WTC11 (cell line): Measurements from ENCODE around the gene GBP7. TPM values are rescaled to one million over a fixed set of nuclear protein-coding genes. Genes with fewer than 3 reads are reported as not detected.

Experiments
- ATAC-seq: fragments of 200-7000 bp; cut with Tn5 transposase; 2 replicates; pipeline ENCODE4 v1.10.0; 2021; ENCODE audit warnings: mild to moderate bottlenecking, moderate library complexity
- CTCF ChIA-PET: fragments of 300-600 bp; sonication (Branson Sonifier 250); formaldehyde crosslinking; loops from one replicate; lab custom pipeline; 2021; ENCODE audit warnings: antibody characterized with exemption; lab: Charles Lee
- POLR2A ChIA-PET: fragments of 350-600 bp; sonication (Branson Sonifier 250); formaldehyde crosslinking; loops from one replicate; lab custom pipeline; 2021; ENCODE audit warnings: antibody characterized with exemption; lab: Charles Lee
- DNase-seq: peaks from one replicate; pipeline ENCODE4 v3.0.0; 2021; ENCODE audit warnings: low spot score
- H3K27ac Mint-ChIP-seq: 2 replicates; pipeline ENCODE4 v1.8.0; 2021; ENCODE audit warnings: mixed read lengths
- H3K27me3 Mint-ChIP-seq: 2 replicates; pipeline ENCODE4 v1.8.0; 2021; ENCODE audit warnings: low read depth, mild to moderate bottlenecking, moderate library complexity, mixed read lengths
- H3K36me3 Mint-ChIP-seq: 2 replicates; pipeline ENCODE4 v1.8.0; 2021; ENCODE audit warnings: mixed read lengths
- H3K4me1 Mint-ChIP-seq: 2 replicates; pipeline ENCODE4 v1.8.0; 2022; ENCODE audit warnings: mixed read lengths
- H3K4me3 Mint-ChIP-seq: 2 replicates; pipeline ENCODE4 v1.8.0; 2021; ENCODE audit warnings: mild to moderate bottlenecking, moderate library complexity, mixed read lengths
- H3K9me3 Mint-ChIP-seq: 2 replicates; pipeline ENCODE4 v1.8.0; 2021; ENCODE audit warnings: mixed read lengths
- CTCF ChIP-seq: fragments of 200-600 bp; IDR thresholded peaks from 2 replicates; pipeline ENCODE4 v1.8.0; 2022; ENCODE audit warnings: antibody characterized with exemption
- ELF4 ChIP-seq: sonication (generic); formaldehyde crosslinking; IDR thresholded peaks from 2 replicates; pipeline ENCODE4 v1.8.1; 2022; ENCODE audit warnings: low read depth, mild to moderate bottlenecking, moderate library complexity, missing genetic modification reagents
- IRF2 ChIP-seq: sonication (generic); formaldehyde crosslinking; IDR thresholded peaks from 2 replicates; pipeline ENCODE4 v1.8.0; 2022; ENCODE audit warnings: low read depth, missing genetic modification reagents, borderline replicate concordance
- MXD4 ChIP-seq: fragments of 250-450 bp; sonication (Bioruptor Pico); IDR thresholded peaks from 2 replicates; pipeline ENCODE4 v1.8.0; 2021; ENCODE audit warnings: mild to moderate bottlenecking, moderate library complexity, borderline replicate concordance
- NFATC4 ChIP-seq: fragments of 250-450 bp; sonication (Bioruptor Pico); IDR thresholded peaks from 2 replicates; pipeline ENCODE4 v1.9.0; 2021; ENCODE audit warnings: mild to moderate bottlenecking
- PRDM15 ChIP-seq: sonication (generic); formaldehyde crosslinking; IDR thresholded peaks from 2 replicates; pipeline ENCODE4 v1.8.0; 2022; ENCODE audit warnings: missing genetic modification reagents
- PRRX2 ChIP-seq: fragments of 250-450 bp; sonication (Bioruptor Pico); IDR thresholded peaks from 2 replicates; pipeline ENCODE4 v1.8.0; 2021; ENCODE audit warnings: mild to moderate bottlenecking
- SMAD3 ChIP-seq: sonication (generic); formaldehyde crosslinking; IDR thresholded peaks from 2 replicates; pipeline ENCODE4 v1.8.0; 2022; ENCODE audit warnings: missing genetic modification reagents, mild to moderate bottlenecking, borderline replicate concordance
- ZMAT4 ChIP-seq: fragments of 250-450 bp; sonication (Bioruptor Pico); IDR thresholded peaks from 2 replicates; pipeline ENCODE4 v1.9.0; 2021; ENCODE audit warnings: mild to moderate bottlenecking
- ZNF121 ChIP-seq: sonication (generic); formaldehyde crosslinking; IDR thresholded peaks from 2 replicates; pipeline ENCODE4 v1.8.0; 2023; ENCODE audit warnings: missing genetic modification reagents
- ZNF317 ChIP-seq: sonication (generic); formaldehyde crosslinking; IDR thresholded peaks from 2 replicates; pipeline ENCODE4 v1.8.1; 2023; ENCODE audit warnings: low read depth, mild to moderate bottlenecking, moderate library complexity, missing genetic modification reagents, borderline replicate concordance
- ZNF423 ChIP-seq: fragments of 250-450 bp; sonication (Bioruptor Pico); IDR thresholded peaks from 2 replicates; pipeline ENCODE4 v2.1.2; 2022; ENCODE audit warnings: mild to moderate bottlenecking, moderate library complexity
- ZNF532 ChIP-seq: fragments of 250-450 bp; sonication (Bioruptor Pico); IDR thresholded peaks from 2 replicates; pipeline ENCODE4 v1.9.0; 2021; ENCODE audit warnings: mild to moderate bottlenecking, borderline replicate concordance
- total RNA-seq: library from RNA; stranded (reverse); gene quantifications from 3 replicates; pipeline ENCODE4 v1.2.3, GENCODE V29; 2021
- TF ChIP-seq, protein P1 (sequence below): sonication (generic); formaldehyde crosslinking; IDR thresholded peaks from 2 replicates; pipeline ENCODE4 v1.8.0; 2023; ENCODE audit warnings: missing genetic modification reagents, mild to moderate bottlenecking, borderline replicate concordance
- TF ChIP-seq, protein P2 (sequence below): sonication (generic); formaldehyde crosslinking; IDR thresholded peaks from 2 replicates; pipeline ENCODE4 v1.8.1; 2023; ENCODE audit warnings: mild to moderate bottlenecking, missing genetic modification reagents, borderline replicate concordance

The GBP7 gene
- total RNA-seq, 1 experiment from 2014 or later, result not detected

DNA sequence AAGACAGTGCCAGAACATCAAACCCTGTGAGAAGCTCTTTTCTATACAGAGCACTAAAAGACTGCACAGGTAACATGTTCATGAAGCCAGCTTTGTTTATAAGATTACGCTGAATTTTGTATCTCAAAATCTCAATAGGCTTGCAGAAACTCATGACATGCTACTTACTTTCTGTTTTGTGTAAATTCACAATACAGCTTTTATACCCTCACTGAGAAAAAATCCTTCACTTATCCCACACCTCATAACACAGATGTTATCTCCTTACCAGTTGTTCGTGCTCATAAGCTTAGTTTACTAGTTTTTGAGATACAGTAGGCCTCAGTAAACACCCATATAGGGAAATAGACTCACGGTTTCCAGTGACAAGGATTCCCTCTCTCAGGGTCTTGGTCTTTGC lies 25.8 kb downstream of the GBP7 start (continued):
- TF ChIP-seq SMAD3 (CRISPR knock-in tag), result no peak
- TF ChIP-seq IRF2, result no peak
- TF ChIP-seq ZNF121 (CRISPR knock-in tag), result no peak
- TF ChIP-seq, protein P1, sequence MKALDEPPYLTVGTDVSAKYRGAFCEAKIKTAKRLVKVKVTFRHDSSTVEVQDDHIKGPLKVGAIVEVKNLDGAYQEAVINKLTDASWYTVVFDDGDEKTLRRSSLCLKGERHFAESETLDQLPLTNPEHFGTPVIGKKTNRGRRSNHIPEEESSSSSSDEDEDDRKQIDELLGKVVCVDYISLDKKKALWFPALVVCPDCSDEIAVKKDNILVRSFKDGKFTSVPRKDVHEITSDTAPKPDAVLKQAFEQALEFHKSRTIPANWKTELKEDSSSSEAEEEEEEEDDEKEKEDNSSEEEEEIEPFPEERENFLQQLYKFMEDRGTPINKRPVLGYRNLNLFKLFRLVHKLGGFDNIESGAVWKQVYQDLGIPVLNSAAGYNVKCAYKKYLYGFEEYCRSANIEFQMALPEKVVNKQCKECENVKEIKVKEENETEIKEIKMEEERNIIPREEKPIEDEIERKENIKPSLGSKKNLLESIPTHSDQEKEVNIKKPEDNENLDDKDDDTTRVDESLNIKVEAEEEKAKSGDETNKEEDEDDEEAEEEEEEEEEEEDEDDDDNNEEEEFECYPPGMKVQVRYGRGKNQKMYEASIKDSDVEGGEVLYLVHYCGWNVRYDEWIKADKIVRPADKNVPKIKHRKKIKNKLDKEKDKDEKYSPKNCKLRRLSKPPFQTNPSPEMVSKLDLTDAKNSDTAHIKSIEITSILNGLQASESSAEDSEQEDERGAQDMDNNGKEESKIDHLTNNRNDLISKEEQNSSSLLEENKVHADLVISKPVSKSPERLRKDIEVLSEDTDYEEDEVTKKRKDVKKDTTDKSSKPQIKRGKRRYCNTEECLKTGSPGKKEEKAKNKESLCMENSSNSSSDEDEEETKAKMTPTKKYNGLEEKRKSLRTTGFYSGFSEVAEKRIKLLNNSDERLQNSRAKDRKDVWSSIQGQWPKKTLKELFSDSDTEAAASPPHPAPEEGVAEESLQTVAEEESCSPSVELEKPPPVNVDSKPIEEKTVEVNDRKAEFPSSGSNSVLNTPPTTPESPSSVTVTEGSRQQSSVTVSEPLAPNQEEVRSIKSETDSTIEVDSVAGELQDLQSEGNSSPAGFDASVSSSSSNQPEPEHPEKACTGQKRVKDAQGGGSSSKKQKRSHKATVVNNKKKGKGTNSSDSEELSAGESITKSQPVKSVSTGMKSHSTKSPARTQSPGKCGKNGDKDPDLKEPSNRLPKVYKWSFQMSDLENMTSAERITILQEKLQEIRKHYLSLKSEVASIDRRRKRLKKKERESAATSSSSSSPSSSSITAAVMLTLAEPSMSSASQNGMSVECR (CRISPR knock-in tag), result no peak
- TF ChIP-seq MXD4 (CRISPR knock-in tag), result no peak
- TF ChIP-seq ZMAT4 (CRISPR knock-in tag), result no peak
- no peak for TF ChIP-seq ZNF532

GRCh38 chr1:89149229-89149628 lies 26.6 kb downstream of the GBP7 start:
- H3K4me3 Mint-ChIP-seq, result no peak overlapping the region
- no peaks in the 10 kb centered on the region; the same call in 1 of the 2 replicates for H3K27me3 Mint-ChIP-seq
- TF ChIP-seq PRRX2 (CRISPR knock-in tag) (no peak), PRDM15 (CRISPR knock-in tag) (no peak), ZNF423 (0 out of 2 replicates have a peak, but pooled peaks have one; percentile 8), IRF2 (no peak), ELF4 (CRISPR knock-in tag) (no peak), NFATC4 (CRISPR knock-in tag) (no peak), CTCF (no peak), ZMAT4 (CRISPR knock-in tag) (no peak), ZNF317 (CRISPR knock-in tag) (peak; percentile 71)
- TF ChIP-seq, protein P2, sequence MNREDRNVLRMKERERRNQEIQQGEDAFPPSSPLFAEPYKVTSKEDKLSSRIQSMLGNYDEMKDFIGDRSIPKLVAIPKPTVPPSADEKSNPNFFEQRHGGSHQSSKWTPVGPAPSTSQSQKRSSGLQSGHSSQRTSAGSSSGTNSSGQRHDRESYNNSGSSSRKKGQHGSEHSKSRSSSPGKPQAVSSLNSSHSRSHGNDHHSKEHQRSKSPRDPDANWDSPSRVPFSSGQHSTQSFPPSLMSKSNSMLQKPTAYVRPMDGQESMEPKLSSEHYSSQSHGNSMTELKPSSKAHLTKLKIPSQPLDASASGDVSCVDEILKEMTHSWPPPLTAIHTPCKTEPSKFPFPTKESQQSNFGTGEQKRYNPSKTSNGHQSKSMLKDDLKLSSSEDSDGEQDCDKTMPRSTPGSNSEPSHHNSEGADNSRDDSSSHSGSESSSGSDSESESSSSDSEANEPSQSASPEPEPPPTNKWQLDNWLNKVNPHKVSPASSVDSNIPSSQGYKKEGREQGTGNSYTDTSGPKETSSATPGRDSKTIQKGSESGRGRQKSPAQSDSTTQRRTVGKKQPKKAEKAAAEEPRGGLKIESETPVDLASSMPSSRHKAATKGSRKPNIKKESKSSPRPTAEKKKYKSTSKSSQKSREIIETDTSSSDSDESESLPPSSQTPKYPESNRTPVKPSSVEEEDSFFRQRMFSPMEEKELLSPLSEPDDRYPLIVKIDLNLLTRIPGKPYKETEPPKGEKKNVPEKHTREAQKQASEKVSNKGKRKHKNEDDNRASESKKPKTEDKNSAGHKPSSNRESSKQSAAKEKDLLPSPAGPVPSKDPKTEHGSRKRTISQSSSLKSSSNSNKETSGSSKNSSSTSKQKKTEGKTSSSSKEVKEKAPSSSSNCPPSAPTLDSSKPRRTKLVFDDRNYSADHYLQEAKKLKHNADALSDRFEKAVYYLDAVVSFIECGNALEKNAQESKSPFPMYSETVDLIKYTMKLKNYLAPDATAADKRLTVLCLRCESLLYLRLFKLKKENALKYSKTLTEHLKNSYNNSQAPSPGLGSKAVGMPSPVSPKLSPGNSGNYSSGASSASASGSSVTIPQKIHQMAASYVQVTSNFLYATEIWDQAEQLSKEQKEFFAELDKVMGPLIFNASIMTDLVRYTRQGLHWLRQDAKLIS (CRISPR knock-in tag), result no peak

More at GRCh38 chr1:89149229-89149628, 26.6 kb downstream of the GBP7 start:
- Mint-ChIP-seq H3K27ac (no peak overlapping the region), H3K36me3 (no peaks in the 10 kb centered on the region), H3K9me3 (no peaks in the 10 kb centered on the region), H3K4me1 (no peaks in the 10 kb centered on the region)
- ATAC-seq, result peak; percentile 99
- CTCF ChIA-PET, result interaction anchor here (1.3 to 1.4 kb wide), 2 partner anchors 63 to 164 kb away, joined by 3 to 9 read pairs; no protein-coding TSS in a partner anchor
- POLR2A ChIA-PET, result no interaction called here
- peak; percentile 49 for DNase-seq
